Effector CD4-positive, alpha-beta T cell (primary cell): ENCODE measurements around the gene SART3.
A peak's percentile ranks its signal among the peaks of the same experiment; 100 is the strongest.

Experiments
- DNase-seq: peaks from one replicate; pipeline ENCODE4 v3.0.0-alpha.2; 2020
- total RNA-seq: gene quantifications from one replicate; lab custom pipeline; 2026; lab: John Stamatoyannopoulos, UW

SART3 gene
- 91.0 reads per million, percentile 81 among the genes with 10 or more reads in this experiment for total RNA-seq

DNA sequence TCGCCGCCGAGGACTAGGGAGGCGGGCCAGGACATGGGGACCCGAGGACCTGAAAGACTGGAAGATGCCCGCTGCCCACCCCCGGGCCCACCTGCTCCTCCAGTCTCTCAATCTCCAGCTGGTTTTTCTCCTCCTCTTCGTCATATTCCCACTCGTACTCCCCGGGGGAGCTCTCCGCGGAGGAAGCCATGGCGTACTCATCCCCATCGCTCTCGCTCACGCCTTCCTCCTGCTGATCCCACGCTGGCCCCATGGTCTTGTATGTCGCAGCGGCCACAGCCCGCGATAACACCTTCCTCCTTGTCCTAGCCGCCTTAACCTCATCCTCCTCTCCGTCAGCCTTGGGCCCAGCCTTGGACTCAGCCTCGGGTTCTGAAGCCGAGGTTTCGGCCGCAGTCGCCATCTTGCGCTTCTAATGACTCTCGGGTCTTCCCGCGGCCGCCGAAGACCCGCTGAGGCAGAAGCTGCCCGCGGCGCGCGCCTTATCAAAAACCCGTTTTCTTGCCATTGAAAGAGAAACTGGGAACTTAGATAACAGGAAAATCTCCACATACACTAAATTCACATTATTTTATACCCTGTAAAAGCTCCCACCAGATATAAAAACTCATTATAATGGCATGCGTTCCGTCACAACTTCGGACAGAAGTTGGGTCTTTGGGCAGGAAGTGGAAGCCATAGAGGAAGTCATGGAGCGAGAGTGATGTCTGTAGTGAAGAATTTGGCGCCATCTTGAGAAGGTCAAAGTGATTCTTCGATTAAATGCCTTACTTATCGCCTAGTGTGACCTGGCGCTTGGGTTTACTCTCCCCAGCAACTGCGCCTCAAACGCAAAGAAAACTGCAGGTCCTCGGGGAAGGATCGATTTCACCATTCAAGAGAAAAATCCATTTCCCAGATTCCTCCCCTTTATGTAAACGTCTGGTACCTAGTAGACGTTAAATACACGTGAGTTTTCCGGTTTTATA, at the start of gene SART3:
Gene SART3 (minus strand): TSS at position 422 of the 968 bp plus-strand sequence. CDS start 19 bp downstream, at position 403.
- DNase-seq = peak; percentile 76

DNA sequence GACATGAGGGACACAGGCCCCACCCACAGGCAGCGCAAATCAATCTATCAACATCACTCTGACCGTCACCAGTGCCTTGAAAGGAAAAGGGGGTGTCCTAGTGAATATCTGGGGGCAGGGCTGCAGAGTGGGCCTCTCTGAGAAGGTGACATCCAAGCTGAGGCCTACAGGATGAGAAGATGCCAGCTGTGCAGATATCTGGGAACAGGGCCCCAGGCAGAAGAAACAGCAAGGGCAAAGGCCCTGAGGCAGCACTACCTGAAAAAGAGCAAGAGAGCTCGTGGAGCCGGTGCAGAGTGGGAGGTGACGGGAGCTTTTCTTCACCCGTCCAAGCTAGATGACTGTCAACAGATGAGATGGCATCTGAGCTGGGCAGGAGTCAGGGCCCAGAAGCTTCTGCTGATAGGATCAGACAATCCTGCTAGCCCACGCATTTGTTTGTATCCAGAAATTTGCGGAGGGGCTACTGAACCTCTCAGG, 49.4 kb upstream of the SART3 start:
- DNase-seq = no peak

DNA sequence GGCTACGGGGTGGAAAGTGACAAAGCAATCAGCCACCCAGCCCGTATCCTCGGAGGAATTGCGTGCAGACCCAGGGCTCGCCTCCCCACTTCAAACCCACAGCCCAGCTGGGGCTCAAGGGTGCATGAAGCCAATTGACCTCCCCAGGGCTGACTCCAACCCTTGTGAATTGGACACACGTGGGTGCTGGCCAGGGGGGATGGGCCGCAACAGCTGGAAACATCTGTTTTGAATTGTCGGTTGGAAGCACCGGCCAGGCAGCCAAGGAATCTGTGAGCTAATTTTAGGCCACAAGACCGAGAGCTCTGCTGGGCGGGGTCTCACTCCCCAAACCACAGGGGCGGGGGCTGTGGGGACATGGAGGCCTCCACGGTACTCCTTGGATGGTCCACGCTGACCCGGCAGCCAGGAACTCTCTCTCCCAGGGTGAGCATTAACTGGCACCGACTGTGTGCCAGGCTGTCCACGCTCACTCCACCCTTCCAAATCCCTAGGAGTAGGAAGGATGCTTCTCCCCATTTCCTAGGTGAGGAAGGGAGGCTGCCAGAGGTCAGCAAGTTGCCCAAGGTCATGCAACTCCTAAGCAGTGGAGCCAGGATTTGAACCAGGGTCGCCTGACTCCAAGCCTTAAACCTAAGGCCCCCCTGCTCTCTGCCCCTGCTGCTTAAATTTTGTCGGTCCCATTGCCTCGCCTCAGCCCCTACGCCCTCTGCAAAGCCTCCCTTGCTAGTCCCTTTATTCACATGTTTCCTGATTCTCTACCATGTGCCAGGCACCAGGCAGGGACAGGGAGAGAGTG, 48.8 kb upstream of the SART3 start:
- no peak for DNase-seq

DNA sequence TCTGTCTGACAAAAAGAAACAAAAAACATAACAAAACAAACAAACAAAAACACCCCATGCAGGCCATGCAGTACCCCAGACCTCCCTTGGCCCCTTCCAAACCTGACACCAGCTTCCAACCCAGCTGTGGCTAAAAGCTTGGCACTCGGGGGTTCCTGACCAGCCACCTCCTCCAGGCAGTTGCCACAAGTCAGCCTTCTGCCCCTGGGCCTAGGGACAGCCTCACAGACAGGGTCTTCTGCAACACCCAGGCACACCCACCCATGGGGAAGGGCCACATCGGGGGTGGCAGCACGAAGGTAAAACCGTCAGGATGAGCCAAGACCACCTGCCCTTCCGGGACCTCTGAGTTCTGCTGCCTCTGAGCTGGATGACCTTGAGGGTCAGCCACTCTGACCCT, 47.6 kb upstream of the SART3 start:
- no peak for DNase-seq

DNA sequence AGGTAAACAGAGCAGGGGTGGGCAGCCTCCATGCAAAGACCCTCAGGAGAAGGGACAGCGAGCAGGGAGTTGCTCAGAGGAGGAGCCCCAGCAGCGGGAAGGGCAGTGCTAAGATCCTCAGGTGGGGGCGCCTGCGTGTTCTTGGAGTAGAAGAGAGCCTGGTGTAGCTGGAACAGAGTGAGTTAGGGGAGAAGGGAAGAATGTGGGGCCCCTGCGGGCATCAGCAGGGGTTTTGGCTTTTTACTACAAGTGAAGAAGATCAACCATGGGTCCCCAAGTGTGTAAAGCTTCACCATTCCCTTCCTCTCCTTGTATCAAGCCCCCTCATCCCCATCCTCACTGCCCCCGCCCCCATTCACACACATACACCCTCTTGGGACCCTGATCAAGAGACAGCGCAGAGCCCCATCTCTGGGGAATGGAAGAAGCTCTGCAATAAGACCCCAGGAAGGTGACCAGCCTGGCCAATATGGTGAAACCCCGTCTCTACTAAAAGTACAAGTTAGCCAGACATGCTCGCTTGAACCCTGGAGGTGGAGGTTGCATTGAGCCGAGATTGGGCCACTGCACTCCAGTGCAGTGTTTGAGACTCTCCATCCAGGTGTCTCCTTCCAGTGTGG, 47.1 kb upstream of the SART3 start:
- DNase-seq = no peak

DNA sequence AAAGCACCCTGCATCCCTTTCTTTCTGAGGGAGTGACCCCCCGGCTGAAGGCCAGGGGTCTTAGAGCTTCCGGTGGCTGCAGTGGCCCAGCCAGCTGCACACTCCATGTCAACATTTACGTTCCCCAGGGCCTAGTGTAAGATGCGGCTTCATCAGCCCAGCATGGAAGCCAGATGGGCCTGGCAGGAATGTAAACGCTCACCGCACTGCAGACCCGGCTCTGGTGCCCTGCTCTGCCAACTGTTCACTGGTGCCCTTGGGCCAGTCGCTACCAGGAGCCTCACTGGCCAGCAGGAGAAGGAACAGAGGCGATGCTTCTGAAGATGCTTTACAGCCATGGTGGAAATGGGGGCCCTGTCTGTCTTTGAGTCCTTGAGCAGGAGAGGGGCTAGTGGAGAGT, 45.5 kb upstream of the SART3 start:
- no peak for DNase-seq

DNA sequence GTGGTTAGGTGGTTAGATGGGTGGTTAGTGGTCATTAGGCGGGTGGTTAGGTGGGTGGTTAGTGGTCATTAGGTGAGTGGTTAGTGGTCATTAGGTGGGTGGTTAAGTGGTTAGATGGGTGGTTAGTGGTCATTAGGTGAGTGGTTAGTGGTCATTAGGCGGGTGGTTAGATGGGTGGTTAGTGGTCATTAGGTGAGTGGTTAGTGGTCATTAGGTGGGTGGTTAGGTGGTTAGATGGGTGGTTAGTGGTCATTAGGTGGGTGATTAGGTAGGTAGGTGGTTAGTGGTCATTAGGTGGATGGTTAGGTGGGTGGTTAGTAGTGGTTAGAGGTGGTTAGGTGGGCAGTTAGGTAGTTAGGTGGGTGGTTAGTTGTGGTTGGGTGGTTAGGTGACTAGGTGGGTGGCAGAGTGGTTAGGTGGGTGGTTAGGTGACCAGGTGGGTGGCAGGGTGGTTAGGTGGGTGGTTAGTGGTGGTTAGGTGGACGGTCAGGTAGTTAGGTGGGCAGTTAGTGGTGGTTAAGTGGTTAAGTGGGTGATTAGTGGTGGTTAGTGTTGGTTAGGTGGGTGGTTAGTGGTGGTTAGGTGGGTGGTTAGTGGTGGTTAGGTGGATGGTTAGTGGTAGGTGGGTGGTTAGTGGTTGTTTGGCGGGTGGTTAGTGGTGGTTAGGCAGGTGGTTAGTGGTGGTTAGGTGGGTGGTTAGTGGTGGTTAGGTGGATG, 44.9 kb upstream of the SART3 start:
- DNase-seq = no peak

DNA sequence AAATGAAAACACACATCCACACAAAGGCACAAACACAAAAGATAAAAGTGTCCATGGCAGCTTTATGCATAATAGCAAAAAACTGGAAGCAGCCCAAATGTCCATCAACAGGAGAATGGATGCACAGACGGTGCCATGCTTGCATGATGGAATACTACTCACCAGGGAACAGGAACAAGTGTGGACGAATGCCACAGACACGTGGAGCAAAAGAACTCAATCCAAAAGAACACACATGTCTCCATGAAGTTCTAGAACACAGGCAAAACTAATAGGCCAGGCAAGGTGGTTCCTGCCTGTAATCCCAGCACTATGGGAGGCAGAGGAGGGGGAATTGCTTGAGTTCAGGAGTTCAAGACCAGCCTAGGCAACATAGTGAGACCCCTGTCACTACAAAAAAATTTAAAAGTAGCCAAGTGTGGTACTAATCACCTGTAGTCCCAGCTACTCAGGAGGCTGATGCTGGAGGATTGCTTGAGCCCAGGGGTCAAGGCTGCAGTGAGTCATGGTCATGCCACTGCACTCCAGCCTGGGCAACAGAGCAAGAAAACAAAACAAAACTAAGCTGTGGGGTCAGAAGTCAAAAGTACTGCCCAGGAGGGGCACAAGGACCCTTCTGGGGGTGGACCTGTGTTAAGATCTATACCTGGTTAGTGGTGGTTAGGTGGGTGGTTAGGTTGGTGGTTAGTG, 44.2 kb upstream of the SART3 start:
- no peak for DNase-seq

DNA sequence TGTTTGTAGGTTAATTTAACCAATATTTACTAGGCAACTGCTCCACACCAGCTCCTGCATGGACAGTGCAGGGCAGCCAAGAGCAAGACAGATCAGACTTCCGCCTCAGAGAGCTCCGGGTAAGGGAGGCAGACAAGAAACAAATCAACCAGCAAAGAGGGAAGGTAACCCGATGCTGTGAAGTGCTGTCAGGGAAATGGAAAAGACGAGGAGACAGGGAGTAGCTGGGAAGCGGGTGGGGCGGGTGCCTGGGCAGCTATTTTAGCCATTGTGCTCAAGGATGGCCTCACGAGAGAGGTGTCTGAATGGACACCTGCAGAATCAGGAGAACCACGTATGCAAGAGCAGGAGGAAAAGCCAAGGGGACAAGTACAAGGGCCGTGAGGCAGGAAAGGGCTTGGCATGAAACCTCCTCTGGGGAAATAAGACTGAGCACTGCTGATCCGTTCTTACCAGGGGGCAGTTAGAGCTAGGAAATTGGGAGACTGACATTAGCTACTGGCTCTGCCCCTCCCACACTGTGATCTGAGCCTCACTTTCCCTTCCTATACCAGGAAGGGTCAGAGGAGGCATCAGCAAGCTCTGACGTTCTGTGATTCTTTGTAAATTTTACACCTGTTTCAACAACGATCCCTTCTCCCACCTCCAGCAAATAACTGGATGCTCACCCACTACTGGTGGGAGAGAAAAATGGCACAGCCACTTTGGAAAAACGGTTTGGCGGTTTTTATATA, 43.4 kb upstream of the SART3 start:
- DNase-seq = no peak

DNA sequence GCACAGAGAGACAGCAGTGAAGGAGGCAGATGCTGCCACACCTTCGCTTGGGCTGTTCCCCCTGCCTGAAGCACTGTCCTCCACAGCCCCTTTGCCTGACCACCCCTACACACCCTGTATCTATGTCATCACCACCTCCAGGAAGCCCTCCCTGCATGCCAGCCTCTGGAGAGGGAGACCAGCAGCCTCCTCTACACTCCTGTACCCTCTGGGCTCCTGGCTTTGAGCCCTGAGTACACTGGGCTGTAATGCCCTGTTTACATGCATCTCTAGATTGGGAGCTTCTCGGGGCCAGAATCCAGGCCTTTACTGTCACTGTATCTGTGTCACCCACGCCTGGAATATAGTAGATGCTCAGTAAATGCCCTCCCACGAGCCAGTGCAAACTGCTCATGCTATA, 42.8 kb upstream of the SART3 start:
- DNase-seq = no peak

- DNase-seq = no peak
These were observed 42.2 kb upstream of the SART3 start for GRCh38 chr12:108602976-108603704.

DNA sequence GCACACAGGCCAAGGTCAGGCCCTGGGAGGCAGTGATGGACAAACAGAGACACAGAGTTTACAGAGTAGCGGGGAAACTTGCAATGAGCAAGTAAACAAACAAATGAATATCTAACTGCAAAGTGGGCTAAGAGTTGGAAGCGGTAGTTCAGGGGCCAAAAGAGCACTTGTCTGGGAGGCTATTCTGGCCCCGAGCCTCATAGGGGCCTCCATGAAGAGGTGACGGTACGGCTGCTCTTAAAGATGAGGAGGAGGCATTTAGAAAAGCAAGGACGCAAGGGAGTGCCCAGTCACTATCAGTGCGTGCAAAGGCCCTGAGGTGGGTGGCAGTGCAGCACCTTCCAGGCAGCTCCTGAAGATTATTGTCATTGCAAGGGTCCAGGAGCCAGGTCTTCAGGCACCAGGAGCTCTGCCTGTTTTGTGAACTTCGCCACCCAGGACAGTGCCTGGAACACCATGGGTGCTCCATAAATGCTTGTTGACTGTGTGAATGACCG, 41.3 kb upstream of the SART3 start:
- DNase-seq = no peak

GRCh38 chr12:108600702-108601007, 39.7 kb upstream of the SART3 start:
- no peak for DNase-seq

DNA sequence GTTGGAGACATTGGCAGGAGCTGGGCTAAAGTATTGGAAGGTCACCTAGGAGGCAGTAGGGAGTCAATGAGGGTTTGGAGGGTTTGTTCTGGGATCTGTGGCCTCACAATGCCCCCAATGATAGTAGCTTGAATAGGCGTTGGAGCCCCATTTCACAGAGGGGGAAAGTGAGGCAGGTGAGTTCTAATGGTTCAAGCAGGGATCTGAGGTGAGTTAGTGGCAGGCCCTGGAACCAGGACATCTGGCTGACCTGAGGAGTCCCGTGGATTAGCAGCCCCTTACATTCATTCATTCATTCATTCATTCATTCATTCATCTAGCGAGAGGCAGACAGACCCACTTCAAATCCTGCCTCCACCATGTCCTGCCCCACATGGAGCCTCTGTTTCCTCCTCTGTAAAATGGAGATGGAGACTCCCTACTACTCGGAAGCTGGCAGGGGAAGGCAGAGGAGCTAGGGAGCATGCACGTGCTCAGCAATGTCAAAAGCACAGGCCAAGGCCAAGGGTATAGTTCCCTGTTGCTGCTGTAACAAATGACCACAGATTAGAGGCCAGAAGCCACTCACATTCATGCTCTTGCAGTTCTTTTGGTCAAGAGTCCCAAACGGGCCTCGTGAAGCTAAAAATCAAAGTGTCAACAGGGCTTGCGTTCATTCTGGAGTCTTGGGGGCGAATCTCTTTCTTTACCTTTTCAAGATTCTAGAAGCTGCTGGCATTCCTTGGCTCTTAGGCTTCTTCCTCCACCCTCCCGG, 39.2 kb upstream of the SART3 start:
- no peak for DNase-seq

GRCh38 chr12:108599541-108599940, 38.6 kb upstream of the SART3 start:
- no peak for DNase-seq

DNA sequence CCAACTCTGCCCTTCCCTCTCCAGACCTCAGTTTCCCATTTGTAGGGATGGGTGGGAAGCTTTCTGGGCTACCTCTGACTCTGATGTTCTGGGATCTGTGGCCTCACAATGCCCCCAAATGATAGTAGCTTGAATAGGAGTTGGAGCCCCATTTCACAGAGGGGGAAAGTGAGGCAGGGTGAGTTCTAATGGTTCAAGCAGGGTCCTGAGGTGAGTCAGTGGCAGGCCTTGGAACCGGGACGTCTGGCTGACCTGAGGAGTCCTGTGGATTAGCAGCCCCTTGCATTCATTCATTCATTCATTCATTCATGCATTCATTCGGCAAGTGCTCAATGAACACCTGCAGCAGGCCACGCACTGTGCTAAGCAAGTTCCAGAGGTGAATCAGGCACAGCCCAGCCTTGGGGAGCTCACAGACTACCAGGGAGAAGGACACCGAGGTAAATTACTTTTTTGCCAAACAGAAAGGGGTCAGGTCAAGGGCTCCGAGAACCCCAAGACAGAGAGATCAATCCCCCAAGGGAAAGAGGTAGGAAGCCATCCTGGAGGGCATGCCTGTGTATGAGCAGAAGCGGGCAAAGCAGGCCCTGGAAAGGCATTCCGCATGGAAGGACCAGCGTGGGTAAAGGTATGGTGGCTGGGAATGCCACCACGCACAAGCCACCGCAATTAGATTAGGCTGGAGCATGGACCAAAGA, 37.7 kb upstream of the SART3 start:
- DNase-seq = no peak

DNA sequence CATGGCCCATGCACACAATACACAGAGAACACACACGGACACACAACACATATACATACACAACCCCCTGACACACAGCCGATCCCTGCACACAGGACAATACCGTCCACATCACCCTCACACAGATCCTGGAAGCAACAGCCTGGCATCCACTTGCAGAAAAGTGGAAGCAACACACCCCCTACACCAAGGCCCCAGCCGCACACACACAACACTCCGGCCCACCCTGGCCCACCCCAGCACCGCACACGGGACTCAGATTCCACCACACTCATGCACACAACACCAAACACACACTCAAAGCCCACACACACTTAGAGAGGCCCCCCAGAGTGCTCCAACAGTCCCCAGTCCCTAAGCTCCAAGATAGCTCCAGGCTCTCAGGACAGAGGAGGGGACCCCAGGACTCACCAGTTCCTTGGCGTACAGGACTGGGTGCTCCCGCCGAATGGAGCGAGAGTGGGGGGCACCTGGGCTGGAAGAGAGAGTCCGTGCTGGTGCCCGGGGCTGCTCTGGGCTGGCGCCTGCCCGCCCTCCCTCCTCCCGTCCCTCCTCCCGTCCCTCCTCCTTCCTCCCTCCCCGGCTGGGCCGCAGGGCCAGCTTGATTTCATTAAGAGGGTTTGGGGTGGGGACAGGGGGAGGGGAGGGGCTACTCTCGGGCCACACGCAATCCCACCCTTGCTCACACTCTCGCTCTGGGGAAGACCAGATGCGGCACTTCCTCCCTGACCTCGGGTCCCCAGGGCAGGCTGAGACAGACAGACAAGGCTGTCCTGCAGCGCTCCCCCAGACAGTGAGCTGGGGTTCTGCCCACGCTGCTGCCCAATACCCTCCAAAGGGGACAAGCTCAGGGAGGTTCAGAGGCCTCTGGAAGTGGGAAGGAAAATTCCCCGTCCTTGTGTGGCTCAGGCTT, 36.8 kb upstream of the SART3 start, which contains the start of gene TMEM119:
Gene TMEM119 (minus strand): TSS at position 526 of the 913 bp plus-strand sequence. CDS start 5,701 bp downstream, outside the sequence.
- DNase-seq = no peak
